Nephron progenitor cell (in vitro differentiated cells): ENCODE data around the gene HES3.

ENCODE experiments used
- DNase-seq: peaks from one replicate; pipeline ENCODE4 v3.0.0; 2021
- H3K27ac Mint-ChIP-seq: 2 replicates; pipeline ENCODE4 v1.8.0; 2021; ENCODE audit warnings: mild to moderate bottlenecking, moderate library complexity, mixed read lengths
- H3K27me3 Mint-ChIP-seq: 2 replicates; pipeline ENCODE4 v1.8.0; 2021; ENCODE audit warnings: mild to moderate bottlenecking, low read depth, mixed read lengths; ENCODE audit not compliant: poor library complexity
- H3K36me3 Mint-ChIP-seq: 2 replicates; pipeline ENCODE4 v1.8.0; 2021; ENCODE audit warnings: low read depth, mixed read lengths
- H3K4me1 Mint-ChIP-seq: 2 replicates; pipeline ENCODE4 v1.8.0; 2021; ENCODE audit warnings: mixed read lengths
- H3K4me3 Mint-ChIP-seq: 2 replicates; pipeline ENCODE4 v1.8.0; 2021; ENCODE audit warnings: mild to moderate bottlenecking, moderate library complexity, mixed read lengths
- H3K9me3 Mint-ChIP-seq: 2 replicates; pipeline ENCODE4 v1.8.0; 2021; ENCODE audit warnings: mild to moderate bottlenecking, moderate library complexity, mixed read lengths
- CTCF ChIP-seq: fragments of 200-600 bp; sonication (generic); IDR thresholded peaks from 2 replicates; pipeline ENCODE4 v1.5.0; 2021; ENCODE audit warnings: antibody characterized with exemption

HES3 gene

GRCh38 chr1:6243993-6244392 is at the start of gene HES3:
HES3 (plus strand) TSS chr1:6244179; CDS start chr1:6244366, 187 bp downstream.
- Mint-ChIP-seq H3K27ac (no peak within 1 kb of the TSS), H3K4me1 (peaks cover 18% of the 10 kb centered on the region), H3K9me3 (no peaks in the 10 kb centered on the region), H3K36me3 (no peaks in the 10 kb centered on the region), H3K27me3 (peaks cover 95% of the 10 kb centered on the region), H3K4me3 (no peak within 1 kb of the TSS)
- no peak for TF ChIP-seq CTCF
- no peak for DNase-seq

DNA sequence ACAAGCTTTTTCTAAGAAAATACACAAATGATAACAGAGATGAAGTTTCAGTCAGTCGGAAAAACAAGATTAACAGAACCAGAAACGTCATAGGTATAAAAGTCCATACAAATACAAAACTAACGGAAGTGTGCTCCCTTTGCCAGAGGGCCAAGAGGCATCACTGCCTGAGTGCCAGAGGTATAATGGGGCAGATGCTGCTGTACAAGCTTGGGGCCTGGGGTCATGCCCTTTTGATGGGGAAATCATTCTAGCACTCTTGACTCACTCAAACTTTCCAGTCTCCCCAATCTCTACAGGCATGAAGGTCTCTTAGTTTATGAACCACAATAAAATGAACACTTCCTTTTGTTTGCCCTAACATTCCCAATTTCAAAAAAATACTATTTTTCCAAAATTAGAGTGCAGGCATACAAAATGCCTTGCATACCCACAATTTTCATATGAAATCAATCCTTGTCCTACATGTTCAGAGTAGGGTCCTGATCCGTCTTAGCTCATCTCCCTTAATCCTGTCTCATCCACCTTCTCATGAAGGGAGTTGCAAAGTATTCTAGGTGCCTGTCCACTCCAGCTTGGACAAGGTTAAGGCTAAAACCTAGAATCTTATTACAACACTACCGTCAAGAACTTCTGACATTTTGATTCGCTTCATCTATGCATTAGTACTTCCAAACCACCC is 46.1 kb upstream of the HES3 start:
- no peak for TF ChIP-seq CTCF
- Mint-ChIP-seq H3K9me3 (no peaks in the 10 kb centered on the region), H3K4me3 (peak overlapping the region; percentile 93), H3K27me3 (peaks cover 6% of the 10 kb centered on the region), H3K4me1 (peaks cover 48% of the 10 kb centered on the region), H3K36me3 (peaks cover 45% of the 10 kb centered on the region), H3K27ac (no peak overlapping the region)
- no peak for DNase-seq

- H3K27ac Mint-ChIP-seq, result peak overlapping the region; percentile 25
- TF ChIP-seq CTCF, result no peak
These were observed 45.2 kb upstream of the HES3 start for GRCh38 chr1:6198646-6199297.

GRCh38 chr1:6199298-6200187 is 44.4 kb upstream of the HES3 start, which contains the start of gene RPL22:
RPL22 (minus strand) TSS chr1:6199595; CDS start chr1:6199573, 22 bp downstream.
- H3K27me3 Mint-ChIP-seq, result peaks cover 7% of the 10 kb centered on the region
- TF ChIP-seq CTCF, result no peak
- peaks cover 48% of the 10 kb centered on the region for H3K4me1 Mint-ChIP-seq
- no peaks in the 10 kb centered on the region for H3K9me3 Mint-ChIP-seq
- peak within 1 kb of the TSS; percentile 93 for H3K4me3 Mint-ChIP-seq
- peak within 1 kb of the TSS; percentile 97 for H3K27ac Mint-ChIP-seq
- peak; percentile 96 for DNase-seq
- H3K36me3 Mint-ChIP-seq, result peaks cover 30% of the 10 kb centered on the region

More at GRCh38 chr1:6198646-6199297, 45.2 kb upstream of the HES3 start:
- no peak for DNase-seq
- H3K4me1 Mint-ChIP-seq, result peaks cover 48% of the 10 kb centered on the region
- H3K27me3 Mint-ChIP-seq, result peaks cover 3% of the 10 kb centered on the region
- H3K4me3 Mint-ChIP-seq, result peak overlapping the region; percentile 93
- H3K9me3 Mint-ChIP-seq, result no peaks in the 10 kb centered on the region
- peaks cover 36% of the 10 kb centered on the region for H3K36me3 Mint-ChIP-seq

DNA sequence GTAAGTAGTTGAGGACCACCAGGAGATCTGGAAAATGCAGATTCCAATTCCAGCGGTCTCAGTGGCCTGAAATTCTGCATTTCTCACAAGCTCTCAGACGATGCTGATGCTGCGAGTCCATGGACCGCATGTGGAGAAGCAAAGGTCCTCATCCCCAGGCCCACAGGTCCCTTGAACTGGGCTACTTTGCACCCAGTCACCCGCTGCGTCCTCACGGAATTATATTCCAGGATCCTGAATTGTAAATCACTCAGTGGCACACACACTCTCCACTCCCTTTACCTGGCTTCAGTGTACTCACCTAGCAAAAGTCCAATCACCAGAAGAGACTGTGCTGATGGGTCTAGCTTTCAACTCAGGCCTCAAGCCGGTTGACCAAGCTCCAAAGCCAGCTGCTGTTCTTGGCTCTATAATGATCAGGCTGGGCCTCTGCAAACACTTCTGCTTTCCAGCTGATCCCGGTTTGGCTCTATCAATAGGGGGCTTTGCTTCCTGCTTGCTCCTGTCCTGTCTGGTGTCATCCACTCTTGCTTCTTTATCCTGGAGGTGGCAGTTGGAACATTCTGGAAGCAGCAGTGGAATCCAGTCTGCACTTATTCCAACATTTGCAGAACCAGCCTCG is 43.7 kb upstream of the HES3 start:
- peak overlapping the region; percentile 93 for H3K4me3 Mint-ChIP-seq
- H3K4me1 Mint-ChIP-seq, result peaks cover 48% of the 10 kb centered on the region
- peaks cover 27% of the 10 kb centered on the region for H3K36me3 Mint-ChIP-seq
- TF ChIP-seq CTCF, result no peak
- DNase-seq, result no peak
- no peaks in the 10 kb centered on the region for H3K9me3 Mint-ChIP-seq
- peaks cover 13% of the 10 kb centered on the region for H3K27me3 Mint-ChIP-seq
- H3K27ac Mint-ChIP-seq, result peak overlapping the region; percentile 97
